Fibroblast of peridontal ligament (primary cell): ENCODE results near the gene MEF2C.
"Not testable (repeated sequence)": the region's sequence is repeated elsewhere in the genome, so short reads cannot be mapped to it uniquely, and the experiment has no call there.

Source experiments
- DNase-seq: peaks from one replicate; pipeline ENCODE4 v3.0.0-alpha.2; 2010; ENCODE audit errors: extremely low read depth

MEF2C gene

GRCh38 chr5:88883059-88883835 is at the start of gene MEF2C:
TSS of gene MEF2C (minus strand) at chr5:88883184. CDS start at chr5:88823788, 59,396 bp downstream.
- DNase-seq, result peak; percentile 86

- no peak for DNase-seq
Observed at GRCh38 chr5:88932541-88932940, 49.6 kb upstream of the MEF2C start.

GRCh38 chr5:88930335-88930734 is 47.4 kb upstream of the MEF2C start:
- no peak for DNase-seq

- DNase-seq, result no peak
Observed at GRCh38 chr5:88929385-88929784, 46.4 kb upstream of the MEF2C start.

- DNase-seq, result no peak
Observed at GRCh38 chr5:88926774-88927173, 43.8 kb upstream of the MEF2C start.

GRCh38 chr5:88925692-88926490 is 42.9 kb upstream of the MEF2C start:
- peak; percentile 44 for DNase-seq

- DNase-seq, result no peak
Observed at GRCh38 chr5:88924330-88924657, 41.3 kb upstream of the MEF2C start.

GRCh38 chr5:88923623-88924329 is 40.8 kb upstream of the MEF2C start:
- DNase-seq, result no peak

- DNase-seq, result not testable (repeated sequence)
Observed at GRCh38 chr5:88912743-88913142, 29.8 kb upstream of the MEF2C start.

- not testable (repeated sequence) for DNase-seq
Observed at GRCh38 chr5:88911059-88911572, 28.1 kb upstream of the MEF2C start.

- not testable (repeated sequence) for DNase-seq
Observed at GRCh38 chr5:88904478-88904877, 21.5 kb upstream of the MEF2C start.

GRCh38 chr5:88903966-88904365 is 21.0 kb upstream of the MEF2C start:
- DNase-seq, result not testable (repeated sequence)

- DNase-seq, result not testable (repeated sequence)
Observed at GRCh38 chr5:88901077-88901476, 18.1 kb upstream of the MEF2C start.

- no peak for DNase-seq
Observed at GRCh38 chr5:88899096-88899737, 16.2 kb upstream of the MEF2C start.

- no peak for DNase-seq
Observed at GRCh38 chr5:88897748-88898147, 14.8 kb upstream of the MEF2C start.

- DNase-seq, result no peak
Observed at GRCh38 chr5:88895681-88896501, 12.9 kb upstream of the MEF2C start.

GRCh38 chr5:88892669-88893068 is 9.7 kb upstream of the MEF2C start:
- no peak for DNase-seq

GRCh38 chr5:88890070-88890781 is 7.2 kb upstream of the MEF2C start:
- no peak for DNase-seq

- peak; percentile 43 for DNase-seq
Observed at GRCh38 chr5:88889189-88890069, 6.4 kb upstream of the MEF2C start.
